Nephron (organoid): ENCODE measurements around the gene PPP1R12B.

ENCODE experiments used
- H3K27ac Mint-ChIP-seq, 3 experiments: 2 replicates each; pipeline ENCODE4 v1.8.0; 2020; ENCODE audit warnings: mixed read lengths in 3 of 3, mild to moderate bottlenecking in 2 of 3, moderate library complexity in 1 of 3
- H3K27me3 Mint-ChIP-seq: 2 replicates; pipeline ENCODE4 v1.8.0; 2021; ENCODE audit warnings: low read depth, mild to moderate bottlenecking, moderate library complexity, mixed read lengths
- H3K36me3 Mint-ChIP-seq: 2 replicates; pipeline ENCODE4 v1.8.0; 2020; ENCODE audit warnings: low read depth, mixed read lengths
- H3K4me1 Mint-ChIP-seq: 2 replicates; pipeline ENCODE4 v1.8.0; 2020; ENCODE audit warnings: mixed read lengths
- H3K4me3 Mint-ChIP-seq, 3 experiments: 2 replicates each; pipeline ENCODE4 v1.8.0; 2020; ENCODE audit warnings: mild to moderate bottlenecking in 3 of 3, mixed read lengths in 3 of 3, moderate library complexity in 2 of 3
- H3K9me3 Mint-ChIP-seq: 2 replicates; pipeline ENCODE4 v1.8.0; 2020; ENCODE audit warnings: mixed read lengths
- CTCF ChIP-seq, 3 experiments: fragments of 200-600 bp; sonication (generic); IDR thresholded peaks; one replicate each; pipeline ENCODE4 v1.5.0; 2021; ENCODE audit warnings: antibody characterized with exemption in 3 of 3; ENCODE audit not compliant: unreplicated experiment in 3 of 3

Gene PPP1R12B

DNA sequence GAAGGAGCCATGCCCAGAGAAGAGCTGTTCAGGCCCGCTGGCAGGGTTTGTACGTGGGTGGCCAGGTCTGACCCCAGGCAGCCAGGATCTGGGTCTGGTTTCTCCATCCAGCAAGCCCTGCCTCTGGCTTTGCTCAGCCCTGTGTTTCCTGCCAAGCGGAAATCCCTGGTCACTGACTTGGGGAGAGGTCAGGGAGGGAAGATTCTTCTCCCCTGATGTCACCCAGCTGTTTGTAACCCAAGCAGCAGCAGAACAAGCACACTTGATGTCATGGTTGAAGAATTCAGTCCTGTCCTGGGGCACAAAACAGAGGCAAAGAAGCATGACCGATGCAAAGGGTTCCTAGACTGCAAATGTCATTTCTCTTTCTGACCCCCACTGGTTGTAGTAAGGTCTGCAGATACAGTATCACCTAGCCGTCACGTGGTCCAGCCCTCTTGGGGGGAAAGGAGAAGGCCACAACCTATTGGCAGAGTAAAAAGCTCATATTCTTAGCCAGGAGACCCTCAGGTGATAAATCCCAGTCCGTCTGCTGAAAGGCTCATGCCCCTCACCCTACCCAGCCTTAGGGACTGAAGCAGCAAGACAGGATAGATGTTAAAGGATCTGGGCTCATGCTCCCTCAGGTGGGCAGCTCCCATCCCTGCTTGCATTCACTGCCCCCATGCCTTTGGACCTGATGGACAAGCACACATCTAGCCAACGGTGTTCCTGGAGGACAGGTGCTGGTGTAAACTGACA, 240.9 kb downstream of the PPP1R12B start:
- peak overlapping the region in 2 of 3 experiments; percentile 16 to 46 for H3K4me3 Mint-ChIP-seq
- H3K36me3 Mint-ChIP-seq, result peaks cover 4% of the 10 kb centered on the region
- peak overlapping the region; percentile 95 to 98 (median 96) for H3K27ac Mint-ChIP-seq
- no peaks in the 10 kb centered on the region for H3K9me3 Mint-ChIP-seq
- peaks cover 62% of the 10 kb centered on the region for H3K4me1 Mint-ChIP-seq
- no peak for TF ChIP-seq CTCF (IDR thresholded peaks at IDR 0.05; ENCODE audit: unreplicated experiment in 3 of 3)
- H3K27me3 Mint-ChIP-seq, result peaks cover 5% of the 10 kb centered on the region

- no peak for TF ChIP-seq CTCF (IDR thresholded peaks at IDR 0.05; ENCODE audit: unreplicated experiment in 3 of 3)
- no peak overlapping the region for H3K4me3 Mint-ChIP-seq
- H3K27me3 Mint-ChIP-seq, result no peaks in the 10 kb centered on the region
- H3K9me3 Mint-ChIP-seq, result no peaks in the 10 kb centered on the region
- peak overlapping the region; percentile 95 to 98 (median 96) for H3K27ac Mint-ChIP-seq
- H3K36me3 Mint-ChIP-seq, result peaks cover 11% of the 10 kb centered on the region
- H3K4me1 Mint-ChIP-seq, result peaks cover 58% of the 10 kb centered on the region
Observed at GRCh38 chr1:202590126-202590525, 241.6 kb downstream of the PPP1R12B start.

DNA sequence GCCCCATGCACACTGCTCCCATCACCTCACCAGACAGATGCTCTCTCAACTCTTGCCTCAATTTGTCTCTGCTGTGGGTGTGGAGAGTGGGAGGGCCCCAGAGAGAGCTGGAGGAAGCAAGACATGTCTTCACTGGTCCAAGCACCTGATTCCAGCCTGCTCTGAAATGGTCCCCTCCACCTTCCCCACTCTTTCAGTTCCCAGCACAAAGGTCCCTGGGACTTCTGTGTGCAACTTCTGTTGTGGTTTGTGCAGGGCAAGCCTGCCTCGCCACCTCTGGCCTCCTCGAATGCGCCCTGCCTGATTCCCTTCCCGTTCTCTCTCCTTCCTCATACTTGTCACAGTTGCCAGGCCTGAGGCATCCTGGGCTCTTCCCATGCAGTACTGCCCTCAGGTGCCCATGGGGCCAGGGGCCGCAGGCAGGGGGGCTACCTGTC, 242.5 kb downstream of the PPP1R12B start:
- peaks cover 53% of the 10 kb centered on the region for H3K4me1 Mint-ChIP-seq
- H3K9me3 Mint-ChIP-seq, result no peaks in the 10 kb centered on the region
- H3K27me3 Mint-ChIP-seq, result no peaks in the 10 kb centered on the region
- H3K27ac Mint-ChIP-seq, result peak overlapping the region; percentile 6 to 95 (median 78)
- TF ChIP-seq CTCF (IDR thresholded peaks at IDR 0.05; ENCODE audit: unreplicated experiment in 3 of 3), result no peak
- no peak overlapping the region for H3K4me3 Mint-ChIP-seq
- H3K36me3 Mint-ChIP-seq, result peaks cover 19% of the 10 kb centered on the region

- H3K4me3 Mint-ChIP-seq, result no peak overlapping the region
- peaks cover 23% of the 10 kb centered on the region for H3K36me3 Mint-ChIP-seq
- no peak for TF ChIP-seq CTCF (IDR thresholded peaks at IDR 0.05; ENCODE audit: unreplicated experiment in 3 of 3)
Observed at GRCh38 chr1:202591515-202591914, 243.0 kb downstream of the PPP1R12B start.

GRCh38 chr1:202592146-202592545, 243.6 kb downstream of the PPP1R12B start:
- Mint-ChIP-seq H3K36me3 (peaks cover 24% of the 10 kb centered on the region), H3K4me1 (peaks cover 41% of the 10 kb centered on the region), H3K27me3 (no peaks in the 10 kb centered on the region), H3K4me3 (no peak overlapping the region), H3K27ac (no peak overlapping the region), H3K9me3 (no peaks in the 10 kb centered on the region)
- no peak for TF ChIP-seq CTCF (IDR thresholded peaks at IDR 0.05; ENCODE audit: unreplicated experiment in 3 of 3)

More at GRCh38 chr1:202591515-202591914, 243.0 kb downstream of the PPP1R12B start:
- peak overlapping the region in 1 of 3 experiments; percentile 78 for H3K27ac Mint-ChIP-seq
- no peaks in the 10 kb centered on the region for H3K9me3 Mint-ChIP-seq
- H3K27me3 Mint-ChIP-seq, result no peaks in the 10 kb centered on the region
- H3K4me1 Mint-ChIP-seq, result peaks cover 48% of the 10 kb centered on the region

DNA sequence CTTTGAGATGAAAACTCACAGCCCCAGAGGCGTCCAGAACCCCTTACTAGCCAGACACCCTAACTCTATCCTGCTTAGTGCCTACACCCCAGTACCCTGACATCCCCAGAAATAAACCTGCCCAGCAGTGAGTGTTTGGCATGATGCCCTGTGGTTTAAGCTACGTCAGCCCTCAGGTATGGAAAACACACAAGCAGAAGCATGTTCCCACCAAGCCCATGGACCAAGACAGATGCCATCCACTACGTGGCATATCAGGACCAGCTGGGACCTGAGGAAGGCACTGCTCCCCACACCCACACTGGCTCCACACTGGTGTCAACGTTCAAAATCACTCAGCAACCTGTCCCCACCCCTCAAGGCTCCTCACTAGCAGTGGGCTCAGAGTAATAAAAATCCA, 245.3 kb downstream of the PPP1R12B start:
- Mint-ChIP-seq H3K9me3 (no peaks in the 10 kb centered on the region), H3K27ac (peak overlapping the region in 1 of 3 experiments; percentile 28), H3K27me3 (no peaks in the 10 kb centered on the region), H3K4me3 (no peak overlapping the region), H3K4me1 (peaks cover 24% of the 10 kb centered on the region), H3K36me3 (peaks cover 34% of the 10 kb centered on the region)
- TF ChIP-seq CTCF (IDR thresholded peaks at IDR 0.05; ENCODE audit: unreplicated experiment in 3 of 3), result no peak
